GM23338 (cell line): ENCODE results near the gene PGAP6. TPM values are rescaled to one million over a fixed set of nuclear protein-coding genes. Genes with fewer than 3 reads are reported as not detected.

Source experiments
- ATAC-seq: fragments of 200-7000 bp; cut with Tn5 transposase; 3 replicates; pipeline ENCODE4 v1.9.1; 2020
- DNase-seq: peaks from one replicate; pipeline ENCODE4 v3.0.0-alpha.2; 2015; ENCODE audit warnings: low spot score
- H2AFZ ChIP-seq: fragments of 200-600 bp; sonication (generic); 2 replicates; pipeline ENCODE4 v1.8.0; 2016; ENCODE audit warnings: antibody characterized with exemption, mild to moderate bottlenecking, moderate library complexity
- H3F3A ChIP-seq: fragments of 200-600 bp; sonication (generic); replicated peaks from 2 replicates; pipeline ENCODE4 v1.8.0; 2017; ENCODE audit warnings: antibody characterized with exemption, mixed run types, low read depth
- H3K27ac ChIP-seq: fragments of 200-600 bp; sonication (generic); 2 replicates; pipeline ENCODE4 v1.6.1; 2016; ENCODE audit warnings: low read depth
- H3K27me3 ChIP-seq: fragments of 200-600 bp; sonication (generic); 2 replicates; pipeline ENCODE4 v1.8.0; 2016; ENCODE audit warnings: mild to moderate bottlenecking, mixed run types, moderate library complexity; ENCODE audit not compliant: insufficient read depth
- H3K36me3 ChIP-seq: fragments of 200-600 bp; sonication (generic); 2 replicates; pipeline ENCODE4 v1.8.0; 2016; ENCODE audit warnings: mild to moderate bottlenecking; ENCODE audit not compliant: insufficient read depth
- H3K4me1 ChIP-seq: fragments of 200-600 bp; sonication (generic); 2 replicates; pipeline ENCODE4 v1.8.0; 2016; ENCODE audit warnings: mild to moderate bottlenecking, moderate library complexity; ENCODE audit not compliant: insufficient read depth
- H3K4me2 ChIP-seq: fragments of 200-600 bp; sonication (generic); 2 replicates; pipeline ENCODE4 v1.7.1; 2017; ENCODE audit warnings: mixed run types
- H3K4me3 ChIP-seq: fragments of 200-600 bp; sonication (generic); 2 replicates; pipeline ENCODE4 v1.6.1; 2016; ENCODE audit warnings: mixed run types
- H3K79me2 ChIP-seq: fragments of 200-600 bp; sonication (generic); replicated peaks from 2 replicates; pipeline ENCODE4 v1.8.0; 2017; ENCODE audit warnings: mild to moderate bottlenecking; ENCODE audit not compliant: insufficient read depth
- H3K9me2 ChIP-seq: fragments of 200-600 bp; sonication (generic); 2 replicates; pipeline ENCODE4 v1.8.0; 2017; ENCODE audit not compliant: insufficient read depth
- H4K20me1 ChIP-seq: fragments of 200-600 bp; sonication (generic); replicated peaks from 2 replicates; pipeline ENCODE4 v1.8.0; 2017; ENCODE audit warnings: mild to moderate bottlenecking; ENCODE audit not compliant: insufficient read depth
- H3K27ac Mint-ChIP-seq: 2 replicates; pipeline ENCODE4 v1.8.0; 2020; ENCODE audit warnings: inconsistent platforms, mild to moderate bottlenecking, moderate library complexity, mixed read lengths
- H3K27me3 Mint-ChIP-seq: 3 replicates; pipeline ENCODE4 v1.8.0; 2022; ENCODE audit warnings: low read depth, mild to moderate bottlenecking, moderate library complexity, mixed read lengths, inconsistent platforms; ENCODE audit not compliant: insufficient read depth, poor library complexity
- H3K36me3 Mint-ChIP-seq: 3 replicates; pipeline ENCODE4 v1.8.0; 2021; ENCODE audit warnings: low read depth, mild to moderate bottlenecking, inconsistent platforms, moderate library complexity, mixed read lengths
- H3K4me1 Mint-ChIP-seq: 3 replicates; pipeline ENCODE4 v1.8.0; 2020; ENCODE audit warnings: mild to moderate bottlenecking, inconsistent platforms, mixed read lengths
- H3K4me3 Mint-ChIP-seq: 3 replicates; pipeline ENCODE4 v1.8.0; 2021; ENCODE audit warnings: moderate library complexity, mild to moderate bottlenecking, inconsistent platforms, mixed read lengths
- H3K9me3 Mint-ChIP-seq: 3 replicates; pipeline ENCODE4 v1.8.0; 2020; ENCODE audit warnings: moderate library complexity, mild to moderate bottlenecking, inconsistent platforms, mixed read lengths
- CREB1 ChIP-seq: fragments of 250-450 bp; sonication (Bioruptor Pico); IDR thresholded peaks from 2 replicates; pipeline ENCODE4 v1.5.0; 2020; ENCODE audit warnings: low read depth, mild to moderate bottlenecking, moderate library complexity
- CTCF ChIP-seq, 2 experiments: fragments of 200-600 bp in 1 of 2; sonication (generic) in 1 of 2; conservative IDR thresholded peaks; 2 replicates each; pipeline versions ENCODE4 v1.5.1 to v1.6.1; 2016 to 2017; ENCODE audit warnings: antibody characterized with exemption in 2 of 2, low read depth in 2 of 2, mild to moderate bottlenecking in 2 of 2, moderate library complexity in 1 of 2
- ETS1 ChIP-seq: IDR thresholded peaks from 2 replicates; pipeline ENCODE4 v1.6.1; 2016; ENCODE audit warnings: antibody characterized with exemption
- EZH2phosphoT487 ChIP-seq: fragments of 200-600 bp; sonication (generic); IDR thresholded peaks from one replicate; pipeline ENCODE4 v1.8.1; 2018; ENCODE audit warnings: antibody characterized with exemption; ENCODE audit not compliant: unreplicated experiment
- JUNB ChIP-seq: IDR thresholded peaks from one replicate; pipeline ENCODE4 v1.6.1; 2016; ENCODE audit warnings: antibody characterized with exemption; ENCODE audit not compliant: unreplicated experiment
- POLR2AphosphoS5 ChIP-seq: IDR thresholded peaks from 2 replicates; pipeline ENCODE4 v1.6.1; 2016; ENCODE audit warnings: antibody characterized with exemption, low read depth
- REST ChIP-seq: IDR thresholded peaks from one replicate; pipeline ENCODE4 v1.6.1; 2018; ENCODE audit warnings: antibody characterized with exemption; ENCODE audit not compliant: unreplicated experiment
- STAT1 ChIP-seq: IDR thresholded peaks from one replicate; pipeline ENCODE4 v1.6.1; 2016; ENCODE audit warnings: antibody characterized with exemption; ENCODE audit not compliant: unreplicated experiment
- polyA plus RNA-seq: library from polyadenylated mRNA; unstranded; fragments of >200 nt; fragmentation: Nextera tagmentation; extraction: Ambion mirVana; gene quantifications from 2 replicates; pipeline ENCODE4 v1.2.1, GENCODE V29; 2016
- total RNA-seq: library from RNA; depleted of rRNA; stranded (reverse); fragments of >200 nt; shearing (Covaris generic); gene quantifications from 2 replicates; pipeline ENCODE4 v1.2.3, GENCODE V29; 2014

Gene PGAP6
- total and polyA plus RNA-seq, 2 experiments from 2014 or later = 25.1 to 112 TPM

GRCh38 chr16:405548-406506 is 24.0 kb upstream of the PGAP6 start (continued):
- TF ChIP-seq CTCF (conservative IDR thresholded peaks at IDR 0.05; ENCODE audit: low read depth in 2 of 2) (no peak), CREB1 (CRISPR knock-in tag) (no peak), REST (no peak), POLR2AphosphoS5 (no peak)

- ATAC-seq = no peak
- no peak overlapping the region; the same call in 1 of the 2 replicates for H3K27ac Mint-ChIP-seq
- H3K27ac ChIP-seq = no peak overlapping the region
Observed at GRCh38 chr16:404971-405486, 23.3 kb upstream of the PGAP6 start.

More at GRCh38 chr16:404971-405486, 23.3 kb upstream of the PGAP6 start:
- TF ChIP-seq STAT1 (no peak), POLR2AphosphoS5 (no peak), ETS1 (no peak), CTCF (conservative IDR thresholded peaks at IDR 0.05; ENCODE audit: low read depth in 2 of 2) (no peak), JUNB (no peak), EZH2phosphoT487 (no peak)
- peaks cover 9% of the 10 kb centered on the region for H3K27me3 Mint-ChIP-seq
- no peaks in the 10 kb centered on the region for H3K27me3 ChIP-seq
- DNase-seq = no peak
- peaks cover 7% of the 10 kb centered on the region for H3K4me1 Mint-ChIP-seq
- peaks cover 9% of the 10 kb centered on the region for H3K4me1 ChIP-seq
- peaks cover 16% of the 10 kb centered on the region for H3F3A ChIP-seq
- H4K20me1 ChIP-seq = no peaks in the 10 kb centered on the region
- no peak overlapping the region for H2AFZ ChIP-seq
- no peak overlapping the region for H3K4me3 Mint-ChIP-seq
- H3K79me2 ChIP-seq = peaks cover 5% of the 10 kb centered on the region; the same call in 1 of the 2 replicates
- no peak overlapping the region for H3K4me3 ChIP-seq
- no peaks in the 10 kb centered on the region; the same call in 1 of the 2 replicates for H3K36me3 ChIP-seq
- peaks cover 7% of the 10 kb centered on the region for H3K36me3 Mint-ChIP-seq
- H3K9me2 ChIP-seq = no peaks in the 10 kb centered on the region
- no peaks in the 10 kb centered on the region; the same call in 2 of the 3 replicates for H3K9me3 Mint-ChIP-seq
- no peak overlapping the region for H3K4me2 ChIP-seq
